ACC112 (cell line): ENCODE data around the gene HOXC5.
A peak's percentile ranks its signal among the peaks of the same experiment; 100 is the strongest.

Source experiments
- H2AFZ ChIP-seq: fragments of 200-600 bp; sonication (generic); one replicate; pipeline ENCODE4 v1.6.0; 2017; ENCODE audit warnings: antibody characterized with exemption, low read length; ENCODE audit not compliant: unreplicated experiment
- H3K27ac ChIP-seq: fragments of 200-600 bp; sonication (generic); 2 replicates; pipeline ENCODE4 v1.5.1; 2014; ENCODE audit warnings: low read depth, mild to moderate bottlenecking, antibody characterized with exemption, low read length, moderate library complexity
- H3K27me3 ChIP-seq: fragments of 200-600 bp; sonication (generic); 2 replicates; pipeline ENCODE4 v1.6.1; 2014; ENCODE audit warnings: mild to moderate bottlenecking, antibody characterized with exemption, low read length, moderate library complexity, mixed read lengths; ENCODE audit not compliant: insufficient read depth
- H3K36me3 ChIP-seq: fragments of 200-600 bp; sonication (generic); 2 replicates; pipeline ENCODE4 v1.6.1; 2016; ENCODE audit warnings: mild to moderate bottlenecking, antibody characterized with exemption, low read length, moderate library complexity, mixed read lengths; ENCODE audit not compliant: insufficient read depth
- H3K4me1 ChIP-seq: fragments of 200-600 bp; sonication (generic); one replicate; pipeline ENCODE4 v1.6.1; 2016; ENCODE audit warnings: low read length, mixed read lengths; ENCODE audit not compliant: insufficient read depth, unreplicated experiment, control insufficient read depth
- H3K4me3 ChIP-seq: fragments of 200-600 bp; sonication (generic); 2 replicates; pipeline ENCODE4 v1.5.1; 2014; ENCODE audit warnings: mild to moderate bottlenecking, low read depth, low read length
- H3K79me2 ChIP-seq: fragments of 200-600 bp; sonication (generic); one replicate; pipeline ENCODE4 v1.6.0; 2016; ENCODE audit warnings: low read length; ENCODE audit not compliant: control insufficient read depth, unreplicated experiment, insufficient read depth

Gene HOXC5

GRCh38 chr12:54053751-54054741 lies 21.2 kb downstream of the HOXC5 start, which contains the start of gene HOXC4:
HOXC4 (plus strand) TSS chr12:54053835; CDS start chr12:54053923, 88 bp downstream.
- Histone ChIP-seq H3K4me1 (peaks cover 18% of the 10 kb centered on the region), H3K4me3 (peak within 1 kb of the TSS; percentile 90), H3K27ac (peak within 1 kb of the TSS; percentile 16; the same call in 1 of the 2 replicates), H3K79me2 (peaks cover 13% of the 10 kb centered on the region), H3K27me3 (no peaks in the 10 kb centered on the region), H2AFZ (peak within 1 kb of the TSS; percentile 96), H3K36me3 (no peaks in the 10 kb centered on the region)

- Histone ChIP-seq H3K27ac (no peak overlapping the region), H2AFZ (peak overlapping the region; percentile 96), H3K79me2 (peaks cover 13% of the 10 kb centered on the region), H3K4me1 (peaks cover 18% of the 10 kb centered on the region), H3K4me3 (peak overlapping the region; percentile 90), H3K27me3 (no peaks in the 10 kb centered on the region), H3K36me3 (no peaks in the 10 kb centered on the region)
These were observed 21.9 kb downstream of the HOXC5 start for GRCh38 chr12:54054742-54055194.

- Histone ChIP-seq H3K79me2 (peaks cover 13% of the 10 kb centered on the region), H3K36me3 (no peaks in the 10 kb centered on the region), H3K27ac (no peak overlapping the region), H2AFZ (no peak overlapping the region), H3K27me3 (no peaks in the 10 kb centered on the region), H3K4me1 (peaks cover 18% of the 10 kb centered on the region), H3K4me3 (peak overlapping the region; percentile 50)
These were observed 22.7 kb downstream of the HOXC5 start for GRCh38 chr12:54055552-54055951.

- no peak overlapping the region for H2AFZ ChIP-seq
- H3K27ac ChIP-seq: no peak overlapping the region
- H3K27me3 ChIP-seq: no peaks in the 10 kb centered on the region
- peaks cover 13% of the 10 kb centered on the region for H3K79me2 ChIP-seq
- no peaks in the 10 kb centered on the region for H3K36me3 ChIP-seq
- peaks cover 18% of the 10 kb centered on the region for H3K4me1 ChIP-seq
- 0 out of 2 replicates have a peak overlapping the region, but pooled peaks have one; percentile 50 for H3K4me3 ChIP-seq
These were observed 23.3 kb downstream of the HOXC5 start for GRCh38 chr12:54056110-54056509.

GRCh38 chr12:54058128-54058768 lies 25.4 kb downstream of the HOXC5 start:
- Histone ChIP-seq H3K27ac (no peak overlapping the region), H3K4me3 (no peak overlapping the region), H2AFZ (no peak overlapping the region), H3K27me3 (no peaks in the 10 kb centered on the region), H3K79me2 (peaks cover 13% of the 10 kb centered on the region), H3K4me1 (peaks cover 9% of the 10 kb centered on the region), H3K36me3 (no peaks in the 10 kb centered on the region)

GRCh38 chr12:54059668-54060067 lies 26.8 kb downstream of the HOXC5 start:
- Histone ChIP-seq H3K27ac (no peak overlapping the region), H3K36me3 (no peaks in the 10 kb centered on the region), H2AFZ (no peak overlapping the region), H3K79me2 (peaks cover 4% of the 10 kb centered on the region), H3K4me1 (peaks cover 9% of the 10 kb centered on the region), H3K4me3 (no peak overlapping the region), H3K27me3 (no peaks in the 10 kb centered on the region)

GRCh38 chr12:54060174-54060974 lies 27.5 kb downstream of the HOXC5 start:
- H3K36me3 ChIP-seq: no peaks in the 10 kb centered on the region
- no peak overlapping the region for H3K4me3 ChIP-seq
- no peak overlapping the region for H2AFZ ChIP-seq
- no peaks in the 10 kb centered on the region for H3K27me3 ChIP-seq
- H3K79me2 ChIP-seq: no peaks in the 10 kb centered on the region
- H3K27ac ChIP-seq: no peak overlapping the region
- H3K4me1 ChIP-seq: peaks cover 8% of the 10 kb centered on the region

GRCh38 chr12:54060975-54061778 lies 28.3 kb downstream of the HOXC5 start:
- Histone ChIP-seq H3K36me3 (no peaks in the 10 kb centered on the region), H3K4me3 (no peak overlapping the region), H2AFZ (no peak overlapping the region), H3K27me3 (peaks cover 3% of the 10 kb centered on the region; the same call in 1 of the 2 replicates), H3K4me1 (no peaks in the 10 kb centered on the region), H3K79me2 (no peaks in the 10 kb centered on the region), H3K27ac (no peak overlapping the region)

GRCh38 chr12:54065677-54066076 lies 32.8 kb downstream of the HOXC5 start:
- H3K79me2 ChIP-seq: no peaks in the 10 kb centered on the region
- no peaks in the 10 kb centered on the region for H3K36me3 ChIP-seq
- H3K4me1 ChIP-seq: no peaks in the 10 kb centered on the region
- H2AFZ ChIP-seq: no peak overlapping the region
- peaks cover 3% of the 10 kb centered on the region for H3K27me3 ChIP-seq
- no peak overlapping the region for H3K27ac ChIP-seq
- H3K4me3 ChIP-seq: no peak overlapping the region
